ENCODE measurements around the gene C6orf47.

C6orf47 gene

DNA sequence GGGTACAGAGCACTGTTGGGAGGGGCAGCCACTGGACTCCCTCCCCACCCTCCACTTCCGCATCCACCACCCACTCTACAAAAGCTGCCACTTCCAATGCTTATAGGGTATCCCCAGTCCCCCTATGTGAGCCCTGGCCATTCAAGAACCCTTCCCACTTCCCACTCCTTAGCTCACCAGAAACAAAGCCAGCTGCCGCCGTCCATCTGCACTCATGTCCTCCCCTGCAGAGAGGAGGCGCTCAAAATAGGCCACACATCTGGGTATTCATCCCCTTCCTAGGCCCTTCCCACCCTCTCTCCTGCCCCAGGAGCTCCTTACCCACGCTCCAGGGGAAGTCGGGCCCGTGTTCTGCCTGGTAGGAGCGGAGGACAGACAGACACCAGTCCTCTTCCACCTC is 26.7 kb upstream of the C6orf47 start:
- FAIRE-seq, result no peak

DNA sequence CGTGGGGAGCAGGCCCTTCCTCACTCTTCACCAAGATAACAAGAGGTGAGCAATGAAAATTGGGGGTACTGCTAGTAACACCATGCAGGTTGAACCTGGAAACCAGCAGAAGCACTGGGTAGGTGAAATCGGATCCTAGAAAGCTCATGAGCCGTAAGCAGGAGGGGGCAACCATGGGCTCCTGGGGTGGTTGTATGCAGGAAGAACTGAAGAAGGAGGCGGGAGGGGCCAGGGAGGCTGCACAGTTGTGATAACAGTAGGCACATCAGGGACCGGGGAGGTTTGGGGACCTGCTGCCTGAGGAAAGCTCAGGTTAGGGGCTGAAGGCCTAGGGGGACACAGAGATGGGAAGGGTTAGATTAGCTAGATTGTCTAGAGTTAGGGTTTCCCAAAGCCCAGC is 25.9 kb upstream of the C6orf47 start:
- FAIRE-seq, result no peak

DNA sequence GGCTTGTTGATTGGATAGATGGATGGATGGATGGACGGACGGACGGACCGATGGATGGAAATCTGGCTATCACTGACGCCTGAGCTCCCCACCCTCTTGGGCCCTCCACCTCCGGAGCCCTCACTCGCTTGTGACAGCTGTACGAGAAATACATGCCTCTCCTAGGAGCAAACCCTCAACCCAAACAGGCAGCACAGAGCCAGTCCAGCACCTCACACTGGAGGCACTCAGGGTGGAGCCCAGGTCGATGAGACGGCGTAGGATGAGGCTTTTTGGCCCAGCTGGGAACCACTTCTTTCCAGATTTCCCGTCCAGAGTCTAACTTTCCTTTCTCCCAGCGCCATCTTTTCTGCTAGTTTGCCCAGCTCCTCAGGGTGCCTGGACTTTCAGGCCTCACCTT is 23.0 kb upstream of the C6orf47 start:
- FAIRE-seq, result no peak

DNA sequence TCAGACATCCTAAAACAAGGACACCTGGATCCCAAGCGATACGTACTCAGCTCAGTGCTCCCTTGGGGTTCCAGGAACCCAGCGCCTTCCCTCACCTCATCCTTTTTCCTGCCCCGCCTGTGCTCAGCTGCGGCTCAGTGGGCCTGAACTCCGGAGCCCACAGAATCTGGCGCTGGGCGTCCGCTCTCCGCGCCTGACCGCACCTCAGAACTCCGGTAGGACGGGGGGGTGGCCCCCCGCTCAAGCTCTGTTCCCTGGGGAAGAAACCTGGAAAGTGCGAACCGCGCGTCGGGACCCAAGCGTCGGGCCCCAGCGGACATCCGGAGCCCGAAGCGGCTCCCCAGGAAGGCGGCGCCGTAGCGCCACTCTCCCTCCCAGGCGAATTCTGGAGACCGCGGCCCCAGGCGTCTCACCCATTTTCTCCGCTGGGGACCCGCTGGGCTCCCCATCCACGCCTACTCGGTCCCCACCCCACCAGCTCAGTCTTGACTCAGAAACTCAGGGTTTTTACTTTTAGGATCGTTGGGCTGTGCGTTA is 20.6 kb upstream of the C6orf47 start:
- FAIRE-seq, result no peak

DNA sequence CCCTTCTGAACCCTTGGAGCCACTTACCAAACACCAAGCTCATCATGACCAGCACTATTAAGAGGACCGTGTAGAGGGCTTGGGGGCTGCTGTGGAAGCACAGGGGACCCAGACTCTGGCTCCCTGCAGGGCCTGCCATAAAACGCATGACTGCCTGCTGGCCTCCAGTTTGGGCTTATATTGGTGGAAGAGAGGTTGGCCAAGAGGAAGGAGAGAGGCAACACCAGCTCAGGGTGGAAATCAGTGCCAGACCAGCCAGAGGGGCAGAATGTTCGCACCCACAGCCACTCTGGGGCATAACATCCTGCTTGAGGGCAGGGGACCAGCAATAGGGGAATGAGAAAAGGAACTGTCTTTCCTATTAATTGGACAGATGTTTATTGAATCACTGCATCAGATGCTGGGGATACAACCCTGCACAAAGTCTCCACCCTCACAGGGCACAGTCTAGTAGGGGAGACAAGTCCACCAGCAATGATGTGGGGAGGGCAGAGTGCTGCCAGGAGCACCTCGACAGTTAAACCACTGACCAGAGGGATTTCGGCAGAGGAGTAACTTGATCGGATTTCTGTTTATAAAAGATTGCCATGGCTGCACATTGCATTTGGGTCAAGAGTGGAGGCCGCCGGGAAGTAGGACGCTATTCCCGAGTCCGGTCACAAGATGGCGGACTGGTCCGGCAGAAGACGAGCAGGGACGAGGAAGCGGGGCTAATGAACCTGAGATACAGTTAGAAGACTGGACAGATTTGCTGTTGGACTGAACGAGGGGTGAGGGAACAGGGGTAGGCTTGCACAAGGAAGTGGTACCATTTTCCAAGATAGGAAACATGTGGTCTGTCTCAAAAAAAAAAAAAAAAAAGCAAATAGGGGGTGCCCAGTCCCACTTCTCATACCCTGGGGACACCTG is 19.9 kb upstream of the C6orf47 start, which contains the start of gene LY6G5C:
Gene LY6G5C, minus strand, starts transcription at position 842 of the 909 bp plus-strand sequence. Its CDS starts 694 bp downstream, at position 148.
- no peak for FAIRE-seq

DNA sequence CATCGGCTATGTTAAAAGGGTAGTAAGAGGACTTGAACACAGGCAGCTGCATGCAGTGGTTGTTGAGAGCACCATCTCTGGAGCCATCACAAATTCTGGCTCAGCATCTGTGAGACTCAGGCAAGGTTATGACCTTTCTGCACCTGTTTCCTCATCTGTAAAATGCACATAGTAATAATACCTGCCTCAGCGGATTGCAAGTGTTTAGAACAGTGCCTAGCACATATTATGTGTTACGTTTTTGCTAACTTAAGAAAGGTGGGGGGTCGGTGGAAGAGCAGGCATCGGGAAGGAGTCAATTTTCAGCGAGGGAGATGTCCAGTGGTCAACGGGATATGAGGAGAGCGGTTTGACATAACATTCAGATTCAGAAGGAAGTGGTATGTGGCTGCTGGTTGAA is 17.4 kb upstream of the C6orf47 start:
- FAIRE-seq, result no peak

DNA sequence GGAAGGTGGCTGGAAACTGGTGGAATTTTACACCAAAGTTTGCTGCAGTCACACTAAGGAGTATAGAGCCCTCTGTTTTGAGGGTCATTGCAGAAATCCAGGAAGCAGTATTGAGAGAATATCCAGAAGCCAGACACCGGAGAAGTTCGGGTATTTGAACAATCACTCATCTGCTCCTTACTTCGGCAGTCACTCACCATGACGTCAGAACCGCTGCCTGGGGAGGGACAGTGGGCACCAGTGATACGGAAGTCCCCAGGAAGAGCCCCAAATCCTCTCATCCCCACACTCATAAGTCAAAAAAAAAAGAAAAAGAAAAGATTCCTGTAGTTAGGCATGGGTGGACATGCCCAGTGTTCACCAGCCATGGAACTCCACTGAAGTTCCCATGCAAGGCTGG is 16.3 kb upstream of the C6orf47 start:
- FAIRE-seq, result no peak

DNA sequence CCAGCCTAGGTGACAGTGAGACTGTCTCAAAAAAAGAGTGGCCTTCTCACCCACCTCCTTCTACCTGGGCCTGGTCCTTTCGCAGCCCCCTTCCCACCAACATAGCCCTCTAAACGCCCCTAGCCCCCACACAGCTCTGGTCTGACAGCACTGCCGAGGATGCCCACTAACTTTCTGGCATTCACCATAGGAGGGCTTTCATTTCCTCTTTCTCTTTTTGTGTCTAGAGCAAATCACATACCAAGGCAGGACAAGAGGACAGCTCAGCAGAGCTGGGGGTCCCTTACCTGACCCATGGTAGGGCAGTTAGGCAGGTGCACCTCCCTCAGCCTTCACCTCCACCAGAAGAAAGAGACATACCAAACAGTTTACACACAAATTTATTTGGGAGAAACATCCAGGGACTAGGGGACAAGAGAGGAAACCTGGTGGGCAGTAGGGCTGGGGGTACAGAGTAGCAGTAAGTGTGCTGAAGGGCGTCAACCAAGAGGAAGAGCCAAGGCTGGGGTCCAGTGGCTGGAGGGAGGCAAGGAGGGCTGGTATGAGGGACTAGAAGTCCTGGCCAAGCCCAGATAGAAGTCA is 15.8 kb upstream of the C6orf47 start:
- no peak for FAIRE-seq

DNA sequence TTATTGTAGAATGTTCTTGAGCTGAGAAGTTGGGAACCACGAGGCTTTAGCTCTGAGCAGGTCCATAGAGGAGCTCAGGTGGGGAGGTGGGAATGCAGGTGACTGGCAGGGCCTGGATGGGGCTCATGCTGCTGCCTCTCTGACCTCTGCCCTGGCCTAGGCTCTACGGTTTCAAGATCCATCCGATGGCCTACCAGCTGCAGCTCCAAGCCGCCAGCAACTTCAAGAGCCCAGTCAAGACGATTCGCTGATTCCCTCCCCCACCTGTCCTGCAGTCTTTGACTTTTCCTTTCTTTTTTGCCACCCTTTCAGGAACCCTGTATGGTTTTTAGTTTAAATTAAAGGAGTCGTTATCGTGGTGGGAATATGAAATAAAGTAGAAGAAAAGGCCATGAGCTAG is 9.1 kb upstream of the C6orf47 start, which contains the start of gene LY6G5B:
Gene LY6G5B, plus strand, starts transcription at position 301 of the 400 bp plus-strand sequence. CDS start 975 bp downstream, outside the sequence.
- FAIRE-seq, result no peak

DNA sequence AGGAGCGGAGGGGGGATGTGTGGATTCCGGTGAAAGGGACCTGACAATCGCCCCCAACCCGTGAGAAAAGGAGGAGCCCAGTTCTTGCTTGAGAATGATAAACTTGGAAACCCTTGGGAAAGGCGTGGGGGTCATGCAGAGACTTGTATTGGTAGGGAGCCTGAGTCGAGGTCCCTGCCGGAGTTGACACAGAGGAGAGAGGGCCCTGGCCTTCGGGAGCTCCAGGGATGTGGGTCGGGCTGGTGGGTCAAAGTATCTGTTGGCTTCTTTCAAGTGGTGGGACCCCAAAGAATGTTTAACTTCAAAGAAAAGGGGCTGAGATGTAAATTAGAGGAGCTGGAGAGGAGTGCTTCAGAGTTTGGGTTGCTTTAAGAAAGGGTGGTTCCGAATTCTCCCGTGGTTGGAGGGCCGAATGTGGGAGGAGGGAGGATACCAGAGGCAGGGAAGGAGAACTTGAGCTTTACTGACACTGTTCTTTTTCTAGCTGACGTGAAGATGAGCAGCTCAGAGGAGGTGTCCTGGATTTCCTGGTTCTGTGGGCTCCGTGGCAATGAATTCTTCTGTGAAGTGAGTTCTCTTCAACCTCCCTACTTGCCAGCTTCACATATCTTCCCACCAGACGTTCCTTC is 5.9 kb upstream of the C6orf47 start:
- no peak for FAIRE-seq

DNA sequence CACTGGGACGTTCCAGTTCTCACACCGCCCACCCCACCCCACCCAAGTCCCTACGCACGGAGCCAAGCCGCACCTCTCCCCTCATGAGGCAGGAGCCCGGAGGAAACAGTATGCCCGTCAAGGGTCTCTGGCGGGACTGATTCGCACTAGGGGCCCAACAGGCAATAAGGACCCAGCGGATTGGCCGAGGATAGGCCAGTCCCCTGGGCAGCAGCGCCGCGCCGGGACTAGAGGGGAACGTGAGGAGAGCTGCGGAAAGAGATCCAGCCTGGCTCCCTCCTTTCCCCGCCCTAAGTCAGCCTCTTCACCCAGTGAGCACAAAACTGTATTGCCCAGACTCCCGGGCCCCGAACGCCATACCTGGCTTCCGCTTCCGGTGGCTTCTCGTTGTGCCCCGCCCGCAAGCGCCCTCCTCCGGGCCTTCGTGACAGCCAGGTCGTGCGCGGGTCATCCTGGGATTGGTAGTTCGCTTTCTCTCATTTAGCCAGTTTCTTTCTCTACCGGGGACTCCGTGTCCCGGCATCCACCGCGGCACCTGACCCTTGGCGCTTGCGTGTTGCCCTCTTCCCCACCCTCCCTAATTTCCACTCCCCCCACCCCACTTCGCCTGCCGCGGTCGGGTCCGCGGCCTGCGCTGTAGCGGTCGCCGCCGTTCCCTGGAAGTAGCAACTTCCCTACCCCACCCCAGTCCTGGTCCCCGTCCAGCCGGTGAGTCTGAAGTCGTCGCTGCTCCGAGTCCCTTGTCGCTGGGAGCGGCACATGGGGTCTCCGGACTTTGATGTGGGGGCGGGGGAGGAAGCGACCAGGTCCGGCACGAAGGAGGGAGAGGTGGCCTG is 5.1 kb upstream of the C6orf47 start, which contains the start of gene CSNK2B:
Gene CSNK2B, plus strand, starts transcription at position 580 of the 836 bp plus-strand sequence. CDS start 752 bp downstream, outside the sequence.
- peak; percentile 91 for FAIRE-seq

DNA sequence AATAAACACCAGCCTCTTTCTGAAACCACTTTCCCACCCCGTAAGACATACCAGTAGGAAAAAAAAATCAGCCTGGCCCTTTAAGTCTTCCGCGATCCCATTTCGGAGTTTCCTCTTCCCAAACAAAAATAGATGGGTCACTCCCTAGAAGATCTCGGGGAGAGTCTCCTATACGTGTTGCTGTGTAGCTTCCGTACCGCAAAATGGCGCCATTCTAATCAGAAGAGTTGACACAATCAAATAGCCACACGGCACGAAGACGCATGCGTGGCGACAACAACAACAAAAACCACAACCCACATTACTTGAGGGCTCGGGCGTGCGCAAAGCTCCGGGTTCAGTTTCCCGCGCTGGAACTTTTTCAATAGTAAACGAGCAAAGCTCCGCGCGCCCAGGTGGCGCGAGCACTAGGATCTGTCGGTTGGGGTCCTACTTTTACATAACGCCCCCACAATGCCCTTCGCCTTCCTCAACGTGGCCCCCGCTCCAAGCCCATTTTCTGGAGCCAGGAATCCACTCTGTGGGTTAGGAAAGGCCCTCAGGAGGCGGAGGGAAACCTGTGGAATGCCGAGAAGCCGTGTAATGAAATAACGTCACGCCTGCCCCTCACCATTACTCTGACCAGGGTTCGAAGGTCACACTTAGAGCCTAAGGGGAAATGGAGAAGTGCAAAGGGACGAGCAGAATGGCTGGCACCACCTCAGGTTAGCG is 4.4 kb upstream of the C6orf47 start, which contains the start of gene GPANK1:
Gene GPANK1, minus strand, starts transcription at position 208 of the 711 bp plus-strand sequence. CDS start 519 bp downstream, outside the sequence.
- peak; percentile 94 for FAIRE-seq

DNA sequence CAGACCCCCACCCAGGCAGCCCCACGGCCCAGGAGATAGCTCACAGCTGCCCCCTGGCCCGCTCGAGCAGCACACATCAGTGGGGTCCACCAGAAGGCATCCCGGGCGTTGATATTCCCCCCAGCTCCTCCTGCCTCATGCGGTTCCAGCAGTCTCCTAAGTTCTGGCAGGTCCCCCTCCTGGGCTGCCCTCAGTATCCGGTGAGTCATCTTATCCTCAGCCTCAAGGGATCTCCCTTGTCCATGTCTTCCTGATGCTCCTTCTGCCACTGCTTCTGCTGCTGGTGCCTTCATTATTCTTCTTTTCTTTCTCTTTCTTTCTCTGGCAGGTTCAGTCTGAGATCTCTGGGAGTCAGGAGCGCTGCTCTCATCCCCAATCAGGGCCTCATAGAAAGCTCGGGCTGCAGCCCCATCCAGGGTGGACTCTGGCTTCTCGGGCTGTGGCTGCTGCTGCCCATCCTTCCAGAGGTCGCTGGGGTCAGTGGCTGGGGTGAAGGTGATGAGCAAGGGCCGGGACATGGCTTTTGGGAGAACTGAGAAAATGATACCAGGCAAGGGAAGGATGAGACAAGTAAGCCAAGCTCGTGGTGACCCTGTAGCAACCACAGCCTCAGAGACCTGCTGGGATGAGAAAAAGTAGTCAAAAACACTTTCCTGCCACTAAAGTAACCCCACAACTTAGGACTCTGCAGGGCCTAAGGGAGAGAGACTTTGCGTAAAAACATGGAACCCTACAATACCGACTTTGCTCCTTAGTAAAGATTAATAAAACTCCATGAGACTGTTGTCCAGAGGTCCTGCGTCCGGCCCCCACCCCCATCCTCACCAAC is 3.6 kb upstream of the C6orf47 start:
- no peak for FAIRE-seq

DNA sequence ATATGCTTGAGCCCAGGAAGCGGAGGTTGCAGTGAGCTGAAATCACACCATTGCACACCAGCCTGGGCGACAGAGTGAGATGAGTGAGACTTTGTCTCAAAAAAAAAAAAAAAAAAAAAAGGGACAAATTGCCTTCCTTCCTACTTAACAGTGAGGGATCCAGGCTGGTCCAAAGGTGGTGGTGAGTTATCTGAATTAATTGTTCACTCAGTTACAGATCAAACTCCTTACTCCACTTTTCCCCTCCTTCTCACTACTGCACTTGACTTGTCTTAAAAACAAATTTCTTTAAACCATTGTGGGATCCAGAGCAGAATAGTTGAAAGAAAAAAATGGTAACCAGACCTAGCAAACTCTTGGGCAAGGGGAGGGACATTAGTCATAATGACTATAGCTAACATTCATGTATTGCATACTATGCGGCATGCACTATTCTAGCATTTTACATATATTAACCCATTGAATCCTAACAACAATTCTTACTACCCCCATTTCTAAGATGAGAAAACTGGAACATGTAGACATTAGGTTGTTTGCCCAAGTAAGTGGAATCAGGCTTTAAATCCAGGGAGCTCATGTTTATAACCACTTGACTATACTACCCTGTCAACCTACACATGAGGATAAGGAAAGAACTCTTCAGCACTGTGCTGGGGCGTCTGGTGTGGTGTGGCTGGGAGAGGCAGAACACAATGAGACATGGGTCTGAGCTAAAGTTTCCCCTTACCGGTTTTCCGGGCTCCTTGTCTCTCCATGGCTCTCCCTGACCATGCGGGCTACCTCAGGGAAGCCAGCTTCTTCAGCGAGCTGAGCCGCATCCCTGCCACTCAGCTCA is 2.8 kb upstream of the C6orf47 start:
- no peak for FAIRE-seq

DNA sequence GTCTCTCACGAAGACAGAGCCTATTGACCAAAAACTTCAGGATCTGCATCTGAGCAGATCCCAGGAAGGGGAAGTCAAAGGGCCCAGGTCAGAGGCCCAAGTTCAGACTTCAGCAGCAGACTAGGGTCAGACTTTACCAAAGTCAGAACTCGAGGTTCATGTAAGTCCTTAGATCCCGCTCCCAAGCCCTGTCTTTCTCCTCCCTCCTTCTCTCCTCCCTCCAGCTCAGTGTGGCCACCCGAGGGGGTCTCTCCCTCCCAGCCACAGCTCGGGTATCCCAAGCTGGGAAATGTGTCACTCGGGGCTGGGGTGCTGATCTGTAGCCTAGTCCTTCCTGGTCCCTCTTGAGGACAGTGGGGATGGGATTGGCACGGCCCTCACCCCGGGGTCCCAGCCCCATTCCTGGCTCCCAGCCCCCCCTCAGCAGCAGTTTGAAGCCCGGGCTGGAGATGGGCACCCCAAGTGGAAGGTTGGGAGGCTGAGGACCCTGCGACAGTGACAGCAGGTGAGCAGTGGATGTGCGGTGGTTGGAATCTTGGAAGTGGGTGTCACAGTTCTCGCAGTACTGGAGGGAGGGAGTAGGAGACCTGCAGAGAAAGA is 1.6 kb upstream of the C6orf47 start:
- no peak for FAIRE-seq

DNA sequence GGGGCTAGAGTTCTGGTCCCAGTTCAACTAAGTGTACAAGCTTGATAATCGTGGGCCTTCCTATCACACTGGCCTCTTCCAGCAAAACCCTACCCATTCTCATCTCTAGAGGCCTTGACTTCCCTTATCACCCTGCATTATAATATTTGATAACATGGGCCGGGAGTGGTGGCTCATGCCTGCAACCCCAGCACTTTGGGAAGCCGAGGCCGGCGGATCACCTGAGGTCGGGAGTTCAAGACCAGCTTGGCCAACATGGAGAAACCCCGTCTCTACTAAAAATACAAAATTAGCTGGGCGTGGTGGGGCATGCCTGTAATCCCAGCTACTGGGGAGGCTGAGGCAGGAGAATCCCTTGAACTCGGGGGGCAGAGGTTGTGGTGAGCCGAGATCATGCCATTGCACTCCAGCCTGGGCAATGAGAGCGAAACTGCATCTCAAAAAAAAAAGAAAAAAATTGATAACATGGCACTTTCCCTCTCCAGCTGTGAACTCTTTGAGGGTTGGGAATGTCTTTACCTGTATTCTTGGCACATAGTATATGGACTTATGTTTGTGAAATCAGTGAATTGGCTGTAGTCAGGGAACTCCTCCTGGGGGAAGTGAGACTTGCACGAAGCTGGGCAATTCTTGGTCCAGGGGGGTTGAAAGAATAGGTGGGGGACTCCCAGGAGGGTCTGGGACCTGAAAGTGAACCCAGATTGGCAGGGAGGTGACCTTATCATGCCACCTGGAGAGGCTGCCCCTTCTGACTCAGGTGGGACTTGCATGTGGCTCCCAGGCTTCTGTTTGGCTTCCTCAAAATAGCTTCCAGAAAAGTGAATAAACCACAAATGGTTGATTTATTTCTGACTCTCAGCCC is 915 bp upstream of the C6orf47 start:
- FAIRE-seq, result no peak

DNA sequence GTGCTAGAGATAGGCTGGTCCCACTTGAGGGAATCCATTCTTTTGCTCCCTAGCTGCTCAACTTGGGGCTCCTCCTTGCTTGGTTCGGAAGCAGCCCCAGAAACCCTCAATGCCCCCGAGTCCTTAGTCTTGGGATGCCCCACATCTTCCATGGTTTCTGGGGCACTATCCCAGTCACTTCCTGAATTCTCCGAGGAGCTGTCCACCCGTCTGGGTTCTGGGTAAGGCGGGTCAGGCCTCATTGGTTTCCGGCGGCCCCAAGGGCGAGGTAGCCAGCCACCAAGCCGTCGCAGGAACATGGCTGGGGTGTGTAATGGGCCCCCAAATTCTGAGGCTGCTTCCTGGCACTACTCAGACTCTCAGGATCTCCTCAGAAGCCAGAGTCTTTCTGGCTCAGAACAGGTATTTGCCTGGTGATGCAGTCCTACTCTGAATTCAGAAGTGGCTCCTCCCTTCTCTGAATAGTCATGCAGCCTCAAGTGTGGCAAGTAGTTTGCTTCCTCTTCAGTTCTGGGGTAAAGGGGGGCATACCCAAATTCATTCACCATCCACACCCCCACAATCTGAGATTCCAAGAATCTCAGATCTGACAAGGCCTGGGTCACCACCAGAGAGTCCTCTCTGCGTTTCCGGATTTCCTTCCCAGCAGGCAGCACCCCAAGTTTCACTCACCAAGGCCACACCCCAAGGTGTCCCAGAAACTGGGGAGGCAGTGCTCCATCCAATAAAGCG is 763 bp downstream of the C6orf47 start:
- FAIRE-seq, result no peak
